GM12874 (cell line): ENCODE results near the gene MAP3K3.

Source experiments
- CTCF ChIP-seq: IDR thresholded peaks from 2 replicates; pipeline ENCODE4 v1.5.1; 2011; ENCODE audit warnings: low read depth, mild to moderate bottlenecking, control low read depth, low read length, moderate library complexity; ENCODE audit not compliant: insufficient read depth

The MAP3K3 gene

GRCh38 chr17:63621684-63622573 lies at the start of gene MAP3K3:
TSS of gene MAP3K3 (plus strand) at chr17:63622417. CDS start at chr17:63622760, 343 bp downstream.
- TF ChIP-seq CTCF, result no peak

GRCh38 chr17:63573634-63574033 lies 48.6 kb upstream of the MAP3K3 start:
- no peak for TF ChIP-seq CTCF

- no peak for TF ChIP-seq CTCF
Observed at GRCh38 chr17:63578027-63578768, 44.0 kb upstream of the MAP3K3 start.

- no peak for TF ChIP-seq CTCF
Observed at GRCh38 chr17:63578769-63579111, 43.5 kb upstream of the MAP3K3 start.

- no peak for TF ChIP-seq CTCF
Observed at GRCh38 chr17:63579633-63580032, 42.6 kb upstream of the MAP3K3 start.

GRCh38 chr17:63587770-63588169 lies 34.4 kb upstream of the MAP3K3 start:
- no peak for TF ChIP-seq CTCF

GRCh38 chr17:63588797-63589196 lies 33.4 kb upstream of the MAP3K3 start:
- no peak for TF ChIP-seq CTCF
